NK-92 treated with Interleukin-12 subunit alpha and Interleukin-12 subunit beta, amount 100 ng/mL, for 24 hours (cell line): ENCODE results near the gene FAM234A.
"Not testable (repeated sequence)": the region's sequence is repeated elsewhere in the genome, so short reads cannot be mapped to it uniquely, and the experiment has no call there.

Source experiments
- DNase-seq: peaks from one replicate; lab custom pipeline; 2025; lab: John Stamatoyannopoulos, UW

FAM234A gene

DNA sequence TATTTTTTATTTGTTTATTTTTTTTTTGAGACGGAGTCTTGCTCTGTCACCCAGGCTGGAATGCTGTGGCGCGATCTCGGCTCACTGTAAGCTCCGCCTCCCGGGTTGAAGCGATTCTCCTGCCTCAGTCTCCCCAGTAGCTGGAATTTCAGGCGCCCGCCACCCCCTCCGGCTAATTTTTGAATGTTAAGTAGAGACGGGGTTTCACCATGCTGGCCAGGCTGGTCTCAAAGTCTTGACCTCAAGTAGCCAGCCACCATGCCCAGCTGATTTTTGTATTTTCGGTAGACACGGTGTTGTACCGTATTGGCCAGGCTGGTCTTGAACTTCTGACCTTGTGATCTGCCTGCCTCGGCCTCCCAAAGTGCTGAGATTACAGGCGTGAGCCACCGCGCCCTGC is 4.3 kb upstream of the FAM234A start:
- not testable (repeated sequence) for DNase-seq

DNA sequence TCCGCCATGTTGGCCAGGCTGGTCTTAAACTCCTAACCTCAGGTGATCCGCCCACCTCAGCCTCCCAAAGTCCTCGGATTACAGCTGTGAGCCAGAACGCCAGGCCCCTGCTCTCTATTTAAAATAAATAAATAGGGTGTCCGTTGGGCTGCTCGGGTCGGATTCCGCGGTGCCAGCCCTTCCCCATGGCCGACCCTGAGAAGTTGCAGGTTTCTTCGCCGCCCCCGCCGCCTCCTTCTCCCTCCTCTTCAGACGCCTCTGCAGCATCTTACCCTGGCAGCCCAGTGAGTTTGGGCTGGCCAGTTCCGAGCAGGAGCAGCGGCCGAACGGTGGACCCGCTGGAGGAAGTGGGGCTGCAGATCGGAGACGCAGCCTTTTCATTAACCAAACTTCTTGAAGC is 3.7 kb upstream of the FAM234A start:
- DNase-seq: no peak

DNA sequence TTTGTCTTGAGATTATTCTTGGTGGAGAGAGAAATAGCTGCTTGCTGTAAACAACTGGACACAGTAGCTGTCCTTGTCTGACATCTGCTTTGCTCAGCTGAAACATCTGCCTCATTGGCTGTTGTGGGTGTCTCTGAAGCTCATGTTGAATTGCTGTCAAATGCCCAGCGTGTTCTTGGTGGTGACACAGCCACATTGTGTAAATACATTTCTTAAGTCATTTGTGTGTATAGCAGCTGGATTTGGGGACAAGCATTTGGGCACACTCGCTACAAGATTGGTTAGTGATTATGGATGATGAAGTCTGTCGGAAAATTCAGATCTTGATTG is 5.3 kb downstream of the FAM234A start:
- no peak for DNase-seq

- no peak for DNase-seq
Observed at GRCh38 chr16:240559-240958, 5.9 kb downstream of the FAM234A start.

GRCh38 chr16:242281-242680 is 7.7 kb downstream of the FAM234A start:
- no peak for DNase-seq

- DNase-seq: no peak
Observed at GRCh38 chr16:243348-243747, 8.7 kb downstream of the FAM234A start.

DNA sequence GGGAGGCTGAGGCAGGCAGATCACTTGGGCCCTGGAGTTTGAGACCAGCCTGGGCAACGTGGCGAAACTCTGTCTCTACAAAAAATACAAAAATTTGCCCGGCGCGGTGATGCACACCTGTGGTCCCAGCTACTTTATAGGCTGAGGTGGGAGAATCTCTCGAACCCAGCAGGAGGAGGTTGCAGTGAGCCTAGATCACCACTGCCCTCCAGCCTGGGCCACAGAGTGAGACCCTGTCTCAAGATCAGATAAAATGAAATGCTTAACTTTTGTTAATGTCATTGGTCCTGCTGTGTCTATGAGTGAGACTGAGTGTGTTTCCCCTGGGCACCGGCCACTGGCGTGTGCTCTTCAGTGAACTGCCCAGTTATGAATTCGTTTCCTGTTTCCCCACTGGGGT is 10.5 kb downstream of the FAM234A start:
- no peak for DNase-seq

DNA sequence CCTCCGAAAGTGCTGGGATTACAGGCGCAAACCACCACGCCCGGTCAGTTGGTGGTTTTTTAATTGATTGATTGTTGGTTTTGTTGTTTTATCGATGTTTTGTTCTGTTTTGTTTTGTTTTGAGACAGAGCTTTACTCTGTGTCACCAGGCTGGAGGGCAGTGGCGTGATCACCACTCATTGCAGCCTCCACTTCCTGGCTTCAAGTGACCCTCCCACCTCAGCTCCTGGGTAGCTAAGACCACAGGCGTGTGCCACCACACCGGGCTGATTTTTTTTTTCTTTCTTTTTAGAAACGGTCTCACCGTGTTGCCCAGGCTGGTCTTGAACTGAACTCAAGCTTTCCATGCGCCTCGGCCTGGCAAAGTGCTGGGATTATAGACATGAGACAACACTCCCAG is 12.4 kb downstream of the FAM234A start:
- DNase-seq: no peak

- no peak for DNase-seq
Observed at GRCh38 chr16:249431-249830, 14.8 kb downstream of the FAM234A start.

GRCh38 chr16:252366-253337 is 18.0 kb downstream of the FAM234A start:
- no peak for DNase-seq

- DNase-seq: no peak
Observed at GRCh38 chr16:253833-254232, 19.2 kb downstream of the FAM234A start.

DNA sequence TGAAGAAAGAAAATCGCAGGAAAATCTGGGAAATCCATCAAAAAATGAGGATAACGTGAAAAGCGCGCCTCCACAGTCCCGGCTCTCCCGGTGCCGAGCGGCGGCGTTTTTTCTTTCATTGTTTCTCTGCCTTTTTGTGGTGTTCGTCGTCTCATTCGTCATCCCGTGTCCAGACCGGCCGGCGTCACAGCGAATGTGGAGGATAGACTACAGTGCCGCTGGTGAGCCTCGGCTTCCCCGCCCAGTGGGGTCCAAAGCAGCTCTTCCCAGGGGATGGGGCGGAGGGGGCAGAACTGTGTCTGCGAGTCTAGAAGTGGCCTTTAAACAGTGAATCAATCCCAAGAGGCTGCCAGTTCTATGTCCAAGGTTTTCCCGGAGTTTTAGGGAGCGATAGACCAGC is 19.8 kb downstream of the FAM234A start:
- DNase-seq: no peak

DNA sequence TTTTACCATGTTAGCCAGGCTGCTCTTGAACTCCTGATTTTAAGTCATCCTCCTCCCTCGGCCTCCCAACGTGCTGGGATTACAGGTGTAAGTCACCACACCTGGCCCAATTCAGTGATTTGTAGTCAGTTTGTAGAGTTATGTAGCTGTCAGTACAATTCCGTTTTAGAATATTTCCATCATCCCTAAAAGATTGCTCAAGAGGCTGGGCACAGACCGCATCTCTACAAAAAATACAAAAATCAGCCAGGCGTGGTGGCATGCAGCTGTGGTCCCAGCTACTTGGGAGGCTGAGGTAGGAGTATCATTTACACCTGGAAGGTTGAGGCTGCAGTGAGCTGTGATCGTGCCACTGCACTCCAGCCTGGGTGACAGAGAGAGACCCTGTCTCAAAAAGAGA is 20.6 kb downstream of the FAM234A start:
- DNase-seq: no peak

DNA sequence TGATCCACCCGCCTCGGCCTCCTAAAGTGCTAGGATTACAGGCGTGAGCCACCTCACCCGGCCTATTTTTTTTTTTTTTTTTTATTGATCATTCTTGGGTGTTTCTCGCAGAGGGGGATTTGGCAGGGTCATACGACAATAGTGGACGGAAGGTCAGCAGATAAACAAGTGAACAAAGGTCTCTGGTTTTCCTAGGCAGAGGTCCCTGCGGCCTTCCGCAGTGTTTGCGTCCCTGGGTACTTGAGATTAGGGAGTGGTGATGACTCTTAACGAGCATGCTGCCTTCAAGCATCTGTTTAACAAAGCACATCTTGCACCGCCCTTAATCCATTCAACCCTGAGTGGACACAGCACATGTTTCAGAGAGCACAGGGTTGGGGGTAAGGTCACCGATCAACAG is 23.5 kb downstream of the FAM234A start:
- DNase-seq: not testable (repeated sequence)

- no peak for DNase-seq
Observed at GRCh38 chr16:259226-259625, 24.6 kb downstream of the FAM234A start.

DNA sequence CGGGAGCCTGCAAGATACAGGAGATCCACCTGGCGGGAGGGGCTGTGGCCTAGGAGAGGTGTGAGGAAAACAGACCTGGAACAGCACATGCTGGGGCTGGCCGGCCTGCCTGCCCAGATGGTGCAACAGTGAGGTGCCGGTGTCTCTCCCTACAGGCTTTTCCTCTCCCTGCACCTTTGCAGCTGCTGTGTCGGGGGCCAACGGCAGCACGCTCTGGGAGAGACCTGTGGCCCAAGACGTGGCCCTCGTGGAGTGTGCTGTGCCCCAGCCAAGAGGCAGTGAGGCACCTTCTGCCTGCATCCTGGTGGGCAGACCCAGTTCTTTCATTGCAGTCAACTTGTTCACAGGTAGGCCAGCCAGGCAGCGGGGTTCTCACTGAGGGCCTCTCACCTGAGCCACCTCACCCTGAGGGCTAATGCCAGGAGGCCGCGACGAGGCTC is 25.2 kb downstream of the FAM234A start:
- no peak for DNase-seq

DNA sequence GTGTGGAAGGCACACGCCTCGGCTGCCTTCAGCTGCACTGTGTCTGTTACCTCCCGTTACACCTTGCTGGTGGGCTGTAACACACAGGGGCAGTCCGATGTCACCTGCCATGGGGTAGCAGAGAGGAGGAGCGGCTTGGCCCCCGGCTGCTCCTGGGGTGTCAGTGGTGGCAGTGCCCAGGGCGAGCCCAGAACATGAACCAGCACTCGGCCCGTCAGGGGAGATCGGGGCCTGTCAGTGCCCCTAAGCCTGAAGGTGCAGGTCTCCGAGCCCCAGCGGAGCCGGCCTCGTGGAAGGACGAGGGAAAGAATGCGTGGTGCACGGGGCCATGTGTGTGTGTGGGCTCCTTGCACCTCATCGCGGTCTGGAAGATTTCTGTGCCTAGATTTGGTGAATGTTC is 25.7 kb downstream of the FAM234A start:
- no peak for DNase-seq

- DNase-seq: no peak
Observed at GRCh38 chr16:261031-261691, 26.5 kb downstream of the FAM234A start.

GRCh38 chr16:262121-262745 is 27.6 kb downstream of the FAM234A start:
- DNase-seq: no peak

GRCh38 chr16:263182-263774 is 28.7 kb downstream of the FAM234A start:
- DNase-seq: no peak

DNA sequence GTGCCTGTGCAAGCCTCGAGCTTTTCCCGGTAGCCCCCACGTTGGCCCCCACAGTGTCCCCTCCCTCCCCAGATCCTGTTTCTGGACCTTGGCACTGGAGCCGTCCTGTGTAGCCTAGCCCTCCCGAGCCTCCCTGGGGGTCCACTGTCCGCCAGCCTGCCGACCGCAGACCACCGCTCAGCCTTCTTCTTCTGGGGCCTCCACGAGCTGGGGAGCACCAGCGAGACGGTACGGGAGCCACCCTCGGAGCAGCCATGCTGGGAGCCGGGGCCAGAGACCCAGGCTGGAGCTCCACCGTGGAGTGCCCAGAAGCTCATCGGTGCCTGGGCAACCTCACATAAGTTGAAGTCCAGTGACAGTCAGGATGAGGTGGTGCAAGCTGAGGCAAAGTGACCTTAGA is 29.3 kb downstream of the FAM234A start:
- DNase-seq: no peak

DNA sequence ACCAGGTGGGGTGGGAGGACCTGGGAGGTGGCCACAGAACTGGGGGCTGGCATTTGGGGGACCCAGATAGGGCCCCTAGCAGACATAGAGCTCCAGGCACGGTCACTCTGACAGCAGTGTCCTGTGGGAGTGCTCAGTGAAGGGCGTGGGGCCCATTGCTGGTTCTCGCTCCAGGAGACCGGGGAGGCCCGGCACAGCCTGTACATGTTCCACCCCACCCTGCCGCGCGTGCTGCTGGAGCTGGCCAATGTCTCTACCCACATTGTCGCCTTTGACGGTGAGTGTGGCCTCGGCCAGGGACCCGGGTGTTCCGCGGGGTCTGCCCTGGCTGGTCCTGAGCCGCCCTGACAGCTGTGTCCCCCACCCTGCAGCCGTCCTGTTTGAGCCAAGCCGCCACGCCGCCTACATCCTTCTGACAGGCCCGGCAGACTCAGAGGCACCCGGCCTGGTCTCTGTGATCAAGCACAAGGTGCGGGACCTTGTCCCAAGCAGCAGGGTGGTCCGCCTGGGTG is 29.9 kb downstream of the FAM234A start:
- DNase-seq: no peak
